Tibial nerve (tissue), 4 donors: ENCODE results near the gene TAF6L.

Source experiments
- EP300 ChIP-seq, 2 donors: sonication (generic); formaldehyde crosslinking; IDR thresholded peaks; one replicate each; pipeline ENCODE4 v1.6.1; 2017; ENCODE audit warnings: antibody characterized with exemption in 2 of 2, mild to moderate bottlenecking in 1 of 2
- POLR2A ChIP-seq, 2 donors: fragments of 450-650 bp; IDR thresholded peaks; one replicate each; pipeline ENCODE4 v1.6.1; 2017; ENCODE audit warnings: antibody characterized with exemption in 2 of 2, mild to moderate bottlenecking in 2 of 2, moderate library complexity in 2 of 2
- TF ChIP-seq, protein P1 (sequence below), 5 experiments: fragments of 200-600 bp in 3 of 5; fragments of 450-650 bp in 2 of 5; sonication (generic) in 3 of 5; IDR thresholded peaks; one replicate each; pipeline ENCODE4 v1.5.1; 2016 to 2019; ENCODE audit warnings: antibody characterized with exemption in 5 of 5, mild to moderate bottlenecking in 3 of 5, moderate library complexity in 2 of 5

- TF ChIP-seq, protein P1, sequence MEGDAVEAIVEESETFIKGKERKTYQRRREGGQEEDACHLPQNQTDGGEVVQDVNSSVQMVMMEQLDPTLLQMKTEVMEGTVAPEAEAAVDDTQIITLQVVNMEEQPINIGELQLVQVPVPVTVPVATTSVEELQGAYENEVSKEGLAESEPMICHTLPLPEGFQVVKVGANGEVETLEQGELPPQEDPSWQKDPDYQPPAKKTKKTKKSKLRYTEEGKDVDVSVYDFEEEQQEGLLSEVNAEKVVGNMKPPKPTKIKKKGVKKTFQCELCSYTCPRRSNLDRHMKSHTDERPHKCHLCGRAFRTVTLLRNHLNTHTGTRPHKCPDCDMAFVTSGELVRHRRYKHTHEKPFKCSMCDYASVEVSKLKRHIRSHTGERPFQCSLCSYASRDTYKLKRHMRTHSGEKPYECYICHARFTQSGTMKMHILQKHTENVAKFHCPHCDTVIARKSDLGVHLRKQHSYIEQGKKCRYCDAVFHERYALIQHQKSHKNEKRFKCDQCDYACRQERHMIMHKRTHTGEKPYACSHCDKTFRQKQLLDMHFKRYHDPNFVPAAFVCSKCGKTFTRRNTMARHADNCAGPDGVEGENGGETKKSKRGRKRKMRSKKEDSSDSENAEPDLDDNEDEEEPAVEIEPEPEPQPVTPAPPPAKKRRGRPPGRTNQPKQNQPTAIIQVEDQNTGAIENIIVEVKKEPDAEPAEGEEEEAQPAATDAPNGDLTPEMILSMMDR (IDR thresholded peaks at IDR 0.05): no peak
- TF ChIP-seq POLR2A (IDR thresholded peaks at IDR 0.05) (no peak), EP300 (IDR thresholded peaks at IDR 0.05) (no peak)
Measured at GRCh38 chr11:62770778-62771143, 435 bp upstream of the TAF6L start.
